OCI-M2 (cell line): ENCODE data around the gene LTBP2.

Experiments
- DNase-seq: peaks from one replicate; lab custom pipeline; 2025; ENCODE audit not compliant: unreplicated experiment; lab: John Stamatoyannopoulos, UW

LTBP2 gene

DNA sequence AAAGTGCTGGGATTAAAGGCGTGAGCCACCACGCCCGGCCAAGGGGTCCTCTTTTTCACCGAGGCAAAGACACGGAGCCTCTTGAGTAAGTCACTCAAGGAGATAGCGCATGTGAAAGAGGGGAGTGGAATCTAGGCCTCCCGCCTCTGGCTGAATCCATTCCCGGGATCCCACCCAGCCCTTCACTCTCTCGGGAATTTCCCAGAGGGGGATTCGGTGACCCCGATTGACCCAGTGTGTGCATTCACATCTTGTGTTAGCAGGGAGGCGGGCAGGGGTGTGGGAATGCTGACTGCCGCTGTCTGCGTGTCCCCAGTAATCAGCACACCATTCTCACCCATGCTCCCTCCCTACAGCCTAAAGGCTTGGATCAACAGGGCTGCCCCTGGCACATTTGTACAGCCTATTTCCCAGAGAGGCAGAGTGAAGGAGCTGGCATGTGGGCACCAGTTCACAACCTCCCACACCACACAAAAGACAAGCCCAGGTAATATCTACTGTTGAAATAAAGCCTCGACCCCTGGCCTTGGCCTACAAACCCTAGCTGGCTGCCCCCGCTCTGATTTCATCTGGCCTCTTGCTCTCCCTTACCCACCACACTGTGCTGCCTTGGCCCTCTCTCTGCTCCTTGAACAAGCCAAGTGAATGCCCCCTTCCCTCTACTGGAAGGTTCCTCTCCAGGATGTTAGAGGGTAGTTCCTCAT lies 1.3 kb upstream of the LTBP2 start:
- DNase-seq: no peak

DNA sequence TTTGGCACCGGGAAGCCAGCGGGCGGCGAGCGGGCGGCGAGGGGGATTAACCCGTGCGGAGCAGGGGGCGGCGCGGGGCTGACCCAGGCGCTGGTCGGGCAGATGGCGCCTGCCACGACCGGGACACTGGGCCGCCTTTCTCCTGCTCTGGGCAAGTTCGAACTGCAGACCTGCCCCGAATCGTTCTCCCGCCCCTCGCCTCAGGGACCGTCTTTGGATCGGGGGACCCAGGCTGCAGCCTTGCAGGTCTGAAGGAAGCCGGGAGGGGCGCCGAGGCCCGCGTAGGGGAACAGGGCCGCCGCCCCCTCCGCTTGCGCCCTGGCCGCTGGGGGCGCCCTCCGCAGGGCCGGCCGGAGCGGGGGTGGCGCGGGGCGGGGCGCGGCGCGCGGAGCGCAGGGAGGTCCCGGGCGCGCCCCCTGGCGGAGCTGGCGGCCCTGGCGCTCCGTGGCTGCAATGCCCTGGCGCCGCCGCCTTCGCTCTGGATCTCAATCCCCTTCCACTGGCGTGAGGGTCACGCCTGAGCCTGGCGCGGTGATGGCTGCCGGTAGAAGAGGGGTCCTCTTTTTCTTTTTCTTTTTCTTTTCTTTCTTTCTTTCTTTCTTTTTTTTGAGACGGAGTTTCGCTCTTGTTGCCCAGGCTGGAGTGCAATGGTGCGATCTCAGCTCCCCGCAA lies 449 bp upstream of the LTBP2 start:
- DNase-seq: no peak

DNA sequence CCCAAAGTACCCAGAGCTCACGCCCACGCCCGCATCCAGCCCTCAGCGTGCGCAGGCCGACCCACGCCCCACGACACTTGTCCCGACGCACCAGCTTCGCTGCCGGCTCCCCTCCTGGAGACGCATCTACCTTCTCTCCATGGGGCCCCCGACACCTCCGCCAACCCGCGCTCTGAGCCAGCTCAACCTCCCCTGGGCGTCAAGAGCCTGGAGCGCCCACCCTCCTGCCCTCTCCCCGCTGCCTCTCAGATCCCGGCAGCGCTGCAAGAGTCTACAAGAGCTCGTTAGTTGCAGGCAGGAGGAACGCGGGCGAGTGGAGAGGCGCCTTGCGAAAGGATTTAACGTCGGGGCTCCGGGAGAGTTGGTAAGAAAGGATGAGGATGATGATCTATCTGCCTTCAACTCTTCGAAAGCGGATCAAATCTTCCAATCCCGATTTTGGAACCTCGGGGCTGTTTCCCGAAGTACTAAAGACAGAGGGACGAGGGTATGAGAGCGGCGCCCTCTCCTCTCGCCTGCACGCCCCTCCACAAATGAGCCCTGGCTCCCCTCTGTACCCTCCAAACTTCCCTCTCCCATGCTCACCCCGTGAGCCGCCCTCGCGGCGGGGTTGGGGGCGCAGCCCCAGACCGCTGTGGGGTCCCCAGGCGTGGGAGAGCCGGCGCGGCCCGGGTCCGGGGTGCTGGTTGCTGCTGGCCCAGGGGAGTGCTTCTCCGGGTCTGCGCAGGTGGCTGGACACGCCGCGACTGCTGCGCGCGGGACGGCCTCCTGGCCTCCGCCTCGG lies 979 bp downstream of the LTBP2 start:
- no peak for DNase-seq

DNA sequence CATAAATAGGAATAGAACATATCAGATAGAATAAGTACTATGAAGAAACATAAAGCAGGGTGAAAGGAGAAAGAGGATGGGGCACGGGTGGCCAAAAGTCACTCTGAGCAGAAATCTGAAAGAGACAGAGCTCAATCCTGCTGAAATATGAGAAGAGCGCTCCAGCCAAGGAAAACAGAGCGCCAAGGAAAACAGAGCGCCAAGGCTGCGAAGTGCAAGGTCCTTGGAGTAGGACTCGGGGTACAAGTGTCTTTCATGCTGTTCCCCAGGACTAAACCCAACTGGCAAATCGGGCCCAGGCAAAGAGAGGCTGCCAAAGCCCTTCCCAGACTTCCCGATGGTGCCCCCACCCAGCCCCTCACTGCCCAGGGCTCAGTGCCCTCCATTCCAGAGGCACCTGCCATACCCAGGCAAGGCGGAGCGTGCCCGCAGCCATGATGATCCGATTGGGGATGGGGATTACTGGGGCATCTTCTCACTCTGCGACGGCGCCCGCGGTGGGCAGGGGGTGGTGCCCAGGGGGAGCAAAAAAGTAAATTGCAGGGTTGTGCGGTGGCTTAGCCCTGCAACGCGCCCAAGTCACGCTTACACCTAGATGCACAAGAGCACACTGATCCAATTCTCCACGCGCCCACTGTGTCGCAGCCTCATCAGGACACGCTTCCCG lies 1.7 kb downstream of the LTBP2 start:
- no peak for DNase-seq

DNA sequence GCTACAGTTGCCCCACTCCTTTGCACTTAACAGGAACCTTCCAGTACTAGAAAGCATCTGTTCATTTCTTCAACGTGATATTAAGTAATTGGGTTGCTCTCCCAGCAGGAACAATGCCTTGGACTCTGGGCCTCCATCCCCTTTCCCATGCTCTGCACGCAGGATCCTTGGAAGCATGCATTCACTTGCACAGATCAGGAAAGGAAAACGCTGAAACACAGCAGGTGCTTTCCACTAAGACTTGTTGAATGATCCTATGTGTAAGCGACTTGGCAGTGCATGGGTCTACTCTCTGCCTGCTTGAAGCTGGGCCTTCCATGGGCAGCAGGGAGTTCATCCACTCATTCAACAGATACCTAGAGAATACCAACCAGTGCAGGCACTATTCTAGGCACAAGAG lies 2.3 kb downstream of the LTBP2 start:
- DNase-seq: no peak

DNA sequence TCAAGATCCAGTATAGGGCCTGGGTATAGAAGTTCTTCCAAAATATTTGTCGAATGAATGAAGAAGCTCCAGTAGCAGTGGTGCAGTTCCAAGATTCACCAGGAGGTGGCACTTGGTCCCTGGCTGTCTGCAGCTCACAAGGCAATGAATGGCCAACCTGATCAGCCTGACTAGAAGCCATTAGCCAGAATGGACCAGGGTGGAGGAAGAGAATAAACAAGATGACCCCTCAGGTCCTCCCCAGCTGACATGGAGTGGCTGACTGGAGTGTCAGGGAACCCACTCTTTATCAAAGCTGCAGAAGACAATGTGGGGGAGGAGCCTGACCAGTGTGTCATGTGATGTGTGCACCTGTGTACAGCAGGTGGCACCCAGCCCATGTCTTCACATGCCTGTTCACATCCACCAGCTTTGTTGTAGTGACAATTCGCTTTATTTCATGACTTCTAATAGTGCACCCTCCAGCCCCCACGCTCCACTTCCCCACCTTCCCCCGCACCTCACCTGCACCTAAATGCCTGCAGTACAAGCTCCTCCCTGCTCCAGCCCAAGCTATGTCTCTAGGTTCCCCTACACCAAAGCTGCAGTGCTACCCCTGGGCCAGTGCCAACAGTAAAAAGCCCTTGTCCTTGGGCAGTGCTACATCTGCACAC lies 3.0 kb downstream of the LTBP2 start:
- DNase-seq: peak; percentile 92

DNA sequence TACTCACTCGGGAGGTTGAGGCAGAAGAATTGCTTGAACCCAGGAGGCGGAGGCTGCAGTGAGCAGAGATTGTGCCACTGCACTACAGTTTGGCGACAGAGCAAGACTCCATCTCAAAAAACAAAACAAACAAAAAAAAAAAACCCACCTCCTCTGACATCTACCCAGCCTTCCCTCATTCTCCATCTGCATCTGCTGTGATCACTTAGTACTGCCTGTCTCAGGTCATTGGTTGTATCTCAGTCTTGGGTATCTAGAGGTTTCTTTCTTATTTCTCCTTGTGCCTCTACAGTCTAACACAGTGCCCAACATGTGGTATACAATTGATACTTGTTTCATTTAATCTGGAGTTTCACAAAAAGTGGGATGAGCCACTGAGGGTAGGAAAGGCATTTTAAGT lies 5.3 kb downstream of the LTBP2 start:
- DNase-seq: no peak

DNA sequence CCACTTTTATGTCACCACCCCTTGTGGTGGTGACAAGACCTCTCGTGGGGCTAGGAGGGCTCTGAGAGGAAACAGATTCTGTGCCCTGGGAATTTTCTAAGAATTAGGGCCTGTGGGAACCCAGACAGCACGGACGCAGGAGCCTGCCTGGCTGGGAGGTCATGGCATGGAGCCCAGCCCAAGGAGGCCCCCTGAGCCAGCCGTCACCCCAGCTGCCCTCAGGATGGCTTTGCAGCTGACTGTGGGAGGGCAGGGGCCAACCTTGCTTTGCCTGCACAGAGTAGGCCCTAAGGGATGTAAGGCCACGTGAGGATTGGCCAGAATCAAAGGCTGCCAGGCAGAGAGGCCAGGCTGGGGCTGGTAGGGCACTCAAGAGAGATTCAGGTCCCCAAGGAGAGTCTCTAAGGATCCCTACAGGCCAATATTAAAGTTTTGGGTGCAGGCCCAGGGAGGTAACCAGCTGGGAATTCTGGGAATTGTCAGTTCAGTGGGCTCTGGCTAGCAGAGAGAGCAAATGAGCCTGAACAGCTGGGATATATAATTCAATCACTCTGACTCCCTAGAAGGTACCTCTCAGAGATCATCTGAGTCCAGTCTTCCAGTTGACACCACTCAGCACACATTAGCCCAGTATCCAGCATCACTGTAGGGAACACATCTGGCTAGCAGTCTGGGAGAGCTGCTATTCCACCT lies 6.4 kb downstream of the LTBP2 start:
- no peak for DNase-seq

DNA sequence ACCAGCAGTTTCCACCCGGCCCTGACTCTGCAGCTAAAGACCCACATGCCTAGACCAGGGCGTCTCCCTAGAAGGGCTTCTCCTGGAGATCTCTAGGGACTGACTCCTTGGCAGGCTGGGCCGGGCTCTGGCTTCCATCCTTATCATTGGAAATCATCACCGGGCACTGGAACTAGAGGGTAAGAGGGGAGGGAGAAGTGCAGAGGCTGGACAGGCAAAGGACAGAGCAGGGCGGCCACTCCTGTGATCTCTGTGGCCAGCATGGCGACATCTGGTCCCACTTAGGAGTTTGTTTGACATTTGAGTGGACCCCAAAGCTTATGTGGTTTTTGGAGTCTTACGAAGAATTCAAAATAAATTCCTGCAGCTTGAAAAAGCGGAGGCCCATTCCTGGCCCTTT lies 7.1 kb downstream of the LTBP2 start:
- no peak for DNase-seq

DNA sequence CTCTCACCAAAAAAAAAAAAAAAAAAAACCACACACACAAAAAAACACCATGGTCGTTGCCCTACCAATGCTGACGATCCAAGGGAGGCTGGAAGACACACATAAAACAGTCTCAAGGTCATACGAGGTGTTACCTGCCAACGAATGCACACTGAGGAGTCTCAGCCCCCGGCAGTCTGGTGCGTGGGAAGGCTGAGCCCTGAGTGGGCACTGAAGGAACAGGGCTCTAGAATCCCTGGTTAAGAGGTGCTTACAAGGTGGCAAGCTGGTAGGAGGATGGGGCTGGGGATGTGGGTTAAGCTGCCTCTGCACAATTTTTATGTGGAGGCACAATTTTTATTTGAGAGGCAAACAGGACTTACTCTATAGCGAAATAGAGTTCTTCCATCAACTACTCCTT lies 7.9 kb downstream of the LTBP2 start:
- DNase-seq: no peak

DNA sequence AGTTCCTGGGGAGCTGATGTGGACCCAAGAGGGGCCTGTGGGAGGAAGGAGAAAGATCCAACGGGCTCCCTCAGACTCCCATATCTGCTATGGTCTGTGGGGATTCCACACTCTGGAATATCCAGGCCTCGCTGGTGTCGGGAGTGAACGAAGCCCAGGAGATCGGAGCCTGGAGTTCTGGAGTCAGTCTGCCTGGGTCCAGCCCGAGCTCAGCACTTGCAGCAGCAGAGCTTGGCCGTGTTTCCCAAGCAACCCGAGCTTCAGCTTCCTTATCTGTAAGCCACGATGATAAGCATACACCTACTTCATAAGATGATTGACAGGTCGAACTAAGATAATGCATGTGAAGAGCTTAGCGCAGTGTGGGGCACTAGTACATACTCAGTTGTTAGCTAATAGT lies 10.1 kb downstream of the LTBP2 start:
- no peak for DNase-seq

DNA sequence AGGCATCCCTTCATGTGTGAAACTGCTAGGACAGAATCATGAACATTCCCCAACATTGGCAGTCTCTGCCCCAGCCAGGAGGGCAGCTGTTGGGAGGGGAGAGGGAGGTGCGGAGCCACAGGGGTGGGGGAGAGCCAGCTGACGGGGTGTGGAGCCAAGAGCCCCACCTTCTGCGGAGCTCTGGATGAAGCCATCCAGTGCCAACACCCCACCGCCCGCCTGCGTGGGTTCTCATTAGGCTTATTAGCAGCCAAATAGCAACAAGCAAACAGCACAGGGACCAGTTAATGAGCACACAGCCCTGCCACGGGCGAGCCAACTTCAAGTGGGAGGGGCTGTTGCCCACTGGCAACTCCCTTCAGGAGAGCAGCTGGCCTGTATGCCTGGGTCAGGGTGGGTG lies 12.1 kb downstream of the LTBP2 start:
- DNase-seq: no peak

DNA sequence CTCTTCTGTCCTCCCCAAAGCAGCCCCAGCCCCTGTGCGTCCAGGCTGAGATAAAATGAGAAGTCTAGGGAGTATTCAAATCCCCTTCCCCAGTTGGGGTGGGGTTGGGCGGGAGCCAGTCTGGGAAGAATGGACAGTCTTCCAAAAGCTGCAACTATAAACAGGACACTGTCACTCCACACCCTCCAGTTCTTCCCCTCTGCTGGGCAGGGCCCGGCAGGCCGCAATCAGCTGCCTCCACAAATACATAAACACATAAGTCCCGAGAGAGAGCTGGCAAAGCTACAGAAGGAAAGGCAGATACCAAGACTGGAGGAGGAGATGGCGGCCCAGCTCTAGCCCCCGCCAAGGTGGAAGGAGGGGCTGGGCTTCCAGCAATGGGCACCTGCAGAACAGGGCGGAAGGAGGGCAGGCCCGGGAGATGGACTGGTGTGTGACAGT lies 12.7 kb downstream of the LTBP2 start:
- DNase-seq: no peak

DNA sequence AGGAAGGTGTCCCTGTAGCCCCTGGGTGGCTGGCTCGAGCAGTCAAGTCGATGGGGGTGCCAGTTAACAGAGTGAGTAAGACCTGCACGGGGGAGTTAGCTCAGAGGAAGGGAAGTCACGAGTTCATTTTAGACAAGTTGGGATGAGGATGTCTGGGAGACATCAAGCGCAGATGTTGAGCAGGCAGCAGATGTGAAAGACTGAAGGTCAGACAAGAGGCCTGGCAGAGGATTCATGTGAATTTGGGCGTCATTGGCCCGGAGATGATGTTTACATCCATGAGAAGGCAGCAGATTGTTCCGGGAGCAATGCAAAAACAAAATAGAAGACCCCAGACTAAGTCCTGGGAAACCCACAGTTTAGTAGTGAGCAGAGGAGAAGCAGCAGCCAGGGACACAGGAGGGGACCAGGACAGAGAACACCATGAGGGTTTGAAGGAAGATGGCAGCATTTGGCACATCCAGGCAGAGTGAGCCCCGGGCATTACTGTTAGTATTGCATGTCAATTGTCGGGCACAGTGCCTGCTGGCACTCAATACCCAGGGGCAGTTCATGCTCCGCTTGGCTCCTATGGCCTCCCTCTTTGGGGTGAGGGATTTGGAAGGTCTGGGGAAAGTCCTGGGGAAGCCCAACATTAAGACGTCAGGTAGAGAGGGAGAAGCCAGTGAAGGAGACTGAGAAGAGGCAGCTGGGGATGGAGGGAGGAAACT lies 15.1 kb downstream of the LTBP2 start:
- DNase-seq: no peak

DNA sequence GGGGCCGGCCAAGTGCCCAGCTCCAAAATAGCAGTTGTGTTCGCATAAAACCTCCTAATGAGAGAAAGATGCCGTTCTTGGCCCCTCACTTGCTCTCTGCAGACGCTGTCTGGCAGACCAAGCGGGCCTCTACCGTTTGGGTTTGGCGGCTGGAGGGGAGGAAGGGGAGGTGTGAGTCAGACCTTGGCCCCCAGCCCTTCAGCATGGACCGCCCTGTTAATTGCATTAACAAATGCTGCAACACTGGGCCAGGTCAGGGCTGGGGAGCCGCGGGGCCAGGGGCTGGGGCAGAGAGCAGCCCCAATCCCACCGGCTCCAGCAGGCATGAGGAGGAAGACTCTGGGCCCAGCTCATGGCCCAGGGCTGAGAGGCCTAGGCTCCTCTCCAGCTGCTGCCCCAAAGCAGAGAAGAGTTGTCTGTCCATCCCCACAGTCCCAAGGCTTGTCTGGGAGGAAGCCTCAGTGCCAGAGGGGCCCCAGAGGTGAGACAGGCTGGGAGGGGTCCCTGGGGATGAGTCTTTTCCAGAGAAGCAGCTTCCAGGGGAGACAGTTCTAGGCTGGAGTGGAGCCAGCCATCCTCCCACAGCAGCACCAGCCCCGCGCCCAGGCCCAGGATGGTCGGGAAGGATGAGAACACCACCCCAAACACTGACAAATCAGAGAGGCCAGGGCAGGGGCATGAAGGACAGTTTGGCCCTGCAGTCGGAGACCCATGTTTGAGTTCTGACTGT lies 16.9 kb downstream of the LTBP2 start:
- DNase-seq: no peak

DNA sequence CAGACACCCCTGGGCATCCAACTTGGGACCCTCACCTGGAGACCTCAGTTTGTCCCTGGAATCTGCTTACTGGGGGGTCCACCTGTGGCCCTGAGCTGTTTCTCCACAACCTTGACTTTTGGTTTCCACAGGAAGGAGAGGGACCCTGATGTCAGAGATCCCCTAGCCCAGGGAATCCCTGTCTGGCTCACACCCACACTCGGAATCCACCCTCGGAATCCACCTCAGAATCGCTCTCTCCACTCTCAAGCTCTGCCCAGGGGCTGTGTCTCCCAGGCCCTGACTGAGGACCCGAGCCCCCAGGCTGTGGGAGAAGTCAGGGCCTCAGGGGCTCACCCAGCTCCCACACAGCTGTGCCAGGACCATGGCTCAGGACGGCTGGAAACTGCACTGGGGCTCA lies 17.4 kb downstream of the LTBP2 start:
- DNase-seq: no peak

DNA sequence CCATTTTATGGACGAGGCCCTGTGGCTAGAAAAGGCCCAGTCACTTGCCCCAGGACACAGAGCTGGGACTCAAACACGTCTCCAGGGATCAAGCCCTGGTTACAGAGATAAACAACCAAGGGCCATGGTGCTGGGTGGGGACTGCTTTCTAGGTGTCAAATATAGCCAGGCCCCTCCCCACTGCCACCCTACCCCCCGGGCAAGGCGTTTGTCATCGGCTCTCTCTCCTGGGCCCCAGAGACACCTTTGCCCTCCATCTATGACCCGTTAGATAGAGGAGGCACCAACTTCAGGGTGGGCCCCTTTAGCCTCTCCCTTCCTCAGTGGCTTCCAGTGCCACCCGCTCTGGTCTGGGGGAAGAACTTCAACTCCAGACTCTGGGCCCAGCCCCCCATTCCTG lies 18.0 kb downstream of the LTBP2 start:
- no peak for DNase-seq

DNA sequence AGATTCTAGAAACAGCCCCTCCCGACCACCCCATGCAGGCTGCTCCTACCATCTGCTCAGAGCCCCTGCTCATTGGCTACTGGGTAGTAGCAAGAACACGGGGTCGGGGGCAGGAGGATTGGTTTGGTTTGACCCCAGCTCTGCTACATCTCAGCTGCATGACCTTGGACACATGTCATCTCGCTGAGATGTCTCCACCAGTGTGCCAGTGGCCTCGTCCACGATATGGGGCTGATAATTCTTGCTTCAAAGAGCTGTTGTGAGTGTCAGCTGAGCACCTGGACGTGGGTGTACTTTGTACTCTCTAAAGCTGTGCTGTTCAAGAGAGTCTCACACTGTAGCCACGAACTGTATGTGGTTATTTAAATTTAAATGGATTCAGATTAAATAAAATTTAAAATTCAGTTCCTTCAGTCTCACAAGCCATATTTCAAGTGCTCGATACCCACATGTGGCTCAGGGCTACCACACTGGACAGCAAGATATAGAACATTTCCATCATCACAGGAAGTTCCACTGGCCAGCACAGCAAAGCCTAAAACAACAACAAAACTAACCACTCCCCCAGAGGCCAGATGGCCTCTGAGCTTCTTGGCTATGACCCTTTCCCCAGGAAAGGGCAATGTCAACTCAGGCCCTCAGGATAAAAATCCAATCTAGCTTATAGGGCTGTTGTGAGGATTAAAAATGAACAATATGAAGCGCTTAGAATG lies 18.6 kb downstream of the LTBP2 start:
- no peak for DNase-seq
